SK-N-SH (cell line): ENCODE results near the gene ADGRD2. TPM values are rescaled to one million over a fixed set of nuclear protein-coding genes. Genes with fewer than 3 reads are reported as not detected.

Source experiments
- CTCF ChIA-PET: fragments of 300-600, 350-600 bp; formaldehyde crosslinking; extraction: SDS; loops from one replicate; lab custom pipeline; 2021; lab: Yijun Ruan, JAX
- POLR2A ChIA-PET: fragments of 350-600 bp; sonication (Branson Sonifier 250); formaldehyde crosslinking; extraction: SDS; loops from one replicate; lab custom pipeline; 2020; ENCODE audit warnings: antibody characterized with exemption, inconsistent platforms; lab: Yijun Ruan, JAX
- DNase-seq: peaks from one replicate; pipeline ENCODE4 v3.0.0; 2012
- H2AFZ ChIP-seq: fragments of 200-600 bp; sonication (generic); 2 replicates; pipeline ENCODE4 v1.8.1; 2016; ENCODE audit warnings: antibody characterized with exemption, mild to moderate bottlenecking, low read depth
- H3F3A ChIP-seq: fragments of 200-600 bp; sonication (generic); replicated peaks from 2 replicates; pipeline ENCODE3; 2016; ENCODE audit warnings: antibody characterized with exemption, mild to moderate bottlenecking; ENCODE audit not compliant: insufficient read depth
- H3K27ac ChIP-seq, 2 experiments: fragments of 200-500 bp in 1 of 2; fragments of 200-600 bp in 1 of 2; sonication (Bioruptor generic) in 1 of 2; sonication (generic), shearing (Covaris generic) in 1 of 2; 2 replicates each; pipeline versions ENCODE4 v1.5.1 to v1.6.1; 2014 to 2016; ENCODE audit warnings: low read depth in 2 of 2, inconsistent platforms in 1 of 2, low read length in 1 of 2, mild to moderate bottlenecking in 1 of 2, mixed read lengths in 1 of 2
- H3K27me3 ChIP-seq: fragments of 200-600 bp; sonication (generic), shearing (Covaris generic); 2 replicates; pipeline ENCODE4 v1.6.1; 2016; ENCODE audit warnings: mixed run types; ENCODE audit not compliant: insufficient read depth
- H3K36me3 ChIP-seq, 2 experiments: fragments of 200-500 bp in 1 of 2; fragments of 200-600 bp in 1 of 2; sonication (Bioruptor generic) in 1 of 2; sonication (generic) in 1 of 2; replicated peaks in 1 of 2; 2 replicates each; pipeline versions ENCODE3 to v1.5.1; 2014 to 2016; ENCODE audit warnings: low read length in 1 of 2, mild to moderate bottlenecking in 1 of 2; ENCODE audit not compliant: insufficient read depth in 2 of 2, control insufficient read depth in 1 of 2
- H3K4me1 ChIP-seq, 2 experiments: fragments of 200-500 bp in 1 of 2; fragments of 200-600 bp in 1 of 2; sonication (Bioruptor generic) in 1 of 2; sonication (generic), shearing (Covaris generic) in 1 of 2; 2 replicates each; pipeline versions ENCODE4 v1.5.1 to v1.6.1; 2014 to 2016; ENCODE audit warnings: low read depth in 1 of 2, low read length in 1 of 2, mixed run types in 1 of 2; ENCODE audit not compliant: insufficient read depth in 2 of 2, control insufficient read depth in 1 of 2
- H3K4me2 ChIP-seq: fragments of 200-600 bp; sonication (generic), shearing (Covaris generic); 2 replicates; pipeline ENCODE4 v1.6.1; 2017; ENCODE audit warnings: mixed run types
- H3K4me3 ChIP-seq, 2 experiments: fragments of 200-500 bp in 1 of 2; fragments of 200-600 bp in 1 of 2; sonication (Bioruptor generic) in 1 of 2; sonication (generic), shearing (Covaris generic) in 1 of 2; 2 replicates each; pipeline versions ENCODE4 v1.5.1 to v1.8.1; 2014 to 2016; ENCODE audit warnings: low read depth in 2 of 2, inconsistent platforms in 1 of 2, low read length in 1 of 2, mild to moderate bottlenecking in 1 of 2, mixed read lengths in 1 of 2, moderate library complexity in 1 of 2
- H3K79me2 ChIP-seq: fragments of 200-600 bp; sonication (generic); 2 replicates; pipeline ENCODE4 v1.8.1; 2017; ENCODE audit warnings: mild to moderate bottlenecking; ENCODE audit not compliant: insufficient read depth
- H3K9ac ChIP-seq: fragments of 200-600 bp; sonication (generic); 2 replicates; pipeline ENCODE4 v1.6.1; 2017; ENCODE audit warnings: mixed run types
- H3K9me2 ChIP-seq: fragments of 200-600 bp; sonication (generic); 2 replicates; pipeline ENCODE4 v1.6.1; 2017; ENCODE audit warnings: mixed run types
- H3K9me3 ChIP-seq: fragments of 200-600 bp; sonication (generic); 2 replicates; pipeline ENCODE4 v1.6.1; 2017; ENCODE audit warnings: mixed run types, mild to moderate bottlenecking, moderate library complexity
- H4K20me1 ChIP-seq: fragments of 200-600 bp; sonication (generic); 2 replicates; pipeline ENCODE4 v1.6.1; 2017; ENCODE audit warnings: mild to moderate bottlenecking, mixed run types; ENCODE audit not compliant: insufficient read depth
- CHD2 ChIP-seq: fragments of 150-350 bp; IDR thresholded peaks from 2 replicates; pipeline ENCODE4 v1.6.1; 2018; ENCODE audit warnings: low read length; ENCODE audit not compliant: partially characterized antibody
- FOXJ3 ChIP-seq: sonication (generic); formaldehyde crosslinking; IDR thresholded peaks from 2 replicates; pipeline ENCODE4 v1.5.1; 2020; ENCODE audit warnings: mild to moderate bottlenecking, missing genetic modification reagents
- GATA2 ChIP-seq: sonication (generic); formaldehyde crosslinking; IDR thresholded peaks from 2 replicates; pipeline ENCODE4 v1.5.0; 2020; ENCODE audit warnings: mild to moderate bottlenecking, missing genetic modification reagents
- IRF3 ChIP-seq: fragments of 150-350 bp; IDR thresholded peaks from 2 replicates; pipeline ENCODE4 v1.6.1; 2016; ENCODE audit warnings: mild to moderate bottlenecking, low read depth, low read length
- MAX ChIP-seq: IDR thresholded peaks from 2 replicates; pipeline ENCODE4 v1.4.0; 2012; ENCODE audit warnings: low read depth
- MXI1 ChIP-seq: IDR thresholded peaks from 2 replicates; pipeline ENCODE4 v1.6.1; 2012; ENCODE audit warnings: mild to moderate bottlenecking, low read depth, low read length, improper control_type of control experiment
- NRF1 ChIP-seq: IDR thresholded peaks from 2 replicates; pipeline ENCODE4 v1.6.1; 2012; ENCODE audit warnings: low read depth, mild to moderate bottlenecking, low read length
- RFX5 ChIP-seq: IDR thresholded peaks from 2 replicates; pipeline ENCODE4 v1.6.1; 2012; ENCODE audit warnings: mild to moderate bottlenecking, improper control_type of control experiment, low read length
- SIN3A ChIP-seq: IDR thresholded peaks from 2 replicates; pipeline ENCODE4 v1.6.1; 2012; ENCODE audit warnings: low read depth, mild to moderate bottlenecking, low read length, moderate library complexity, borderline replicate concordance
- SMC3 ChIP-seq: IDR thresholded peaks from 2 replicates; pipeline ENCODE4 v1.6.1; 2012; ENCODE audit warnings: low read depth, low read length, improper control_type of control experiment
- TAF1 ChIP-seq: IDR thresholded peaks from 2 replicates; pipeline ENCODE4 v1.6.1; 2012; ENCODE audit warnings: low read depth, mild to moderate bottlenecking, low read length, moderate library complexity, borderline replicate concordance
- USF2 ChIP-seq: fragments of 150-350 bp; IDR thresholded peaks from 2 replicates; pipeline ENCODE4 v1.6.1; 2017; ENCODE audit warnings: antibody characterized with exemption, low read length, low read depth, borderline replicate concordance
- WGBS: methylation state at CpG from one replicate; pipeline ENCODE4 v1.1.6; 2017; ENCODE audit warnings: low lambda C conversion rate; 5-methylcytosine and 5-hydroxymethylcytosine counted together
- polyA plus RNA-seq, 3 experiments: library from polyadenylated mRNA; depleted of rRNA; stranded (reverse); fragments of >200 nt; gene quantifications; 2 replicates each; pipeline ENCODE4 v1.2.3, GENCODE V29; 2012

The ADGRD2 gene
- polyA plus RNA-seq, 1 of the 3 experiments (the other 2 are of a cell fraction) = 0.05 TPM

- TF ChIP-seq IRF3 (no peak), MAX (no peak), TAF1 (no peak), USF2 (no peak)
These were observed 72.2 kb downstream of the ADGRD2 start (continued) for GRCh38 chr9:124522121-124523098.

GRCh38 chr9:124526174-124526573 is 75.9 kb downstream of the ADGRD2 start:
- TF ChIP-seq SIN3A = no peak
- peak; percentile 63; the same call in 1 of the 2 replicates for TF ChIP-seq GATA2 (CRISPR knock-in tag)
- TF ChIP-seq MXI1 = peak; percentile 27; the same call in 1 of the 2 replicates
- no peaks in the 10 kb centered on the region for H3F3A ChIP-seq
- CTCF ChIA-PET = interaction anchor here (1.2 to 8.1 kb wide), 4 partner anchors 10 to 400 kb away, joined by 3 to 58 read pairs (median 8); no protein-coding TSS in a partner anchor
- no peak for DNase-seq
- no peak overlapping the region for H3K4me3 ChIP-seq
- no peak overlapping the region for H3K9ac ChIP-seq
- H3K36me3 ChIP-seq = no peaks in the 10 kb centered on the region
- no peaks in the 10 kb centered on the region for H3K27me3 ChIP-seq
- no peaks in the 10 kb centered on the region for H3K9me2 ChIP-seq
- H2AFZ ChIP-seq = no peak overlapping the region
- H3K79me2 ChIP-seq = no peaks in the 10 kb centered on the region
- H3K4me2 ChIP-seq = no peak overlapping the region
- H3K4me1 ChIP-seq = peaks cover 0 to 26% of the 10 kb centered on the region in 2 experiments; a peak in 1 of 4 replicates
- POLR2A ChIA-PET = no interaction called here
- no peak overlapping the region for H3K27ac ChIP-seq
- H3K9me3 ChIP-seq = no peaks in the 10 kb centered on the region
- no peaks in the 10 kb centered on the region for H4K20me1 ChIP-seq
- WGBS = 88% methylated on average over 2 of the region's 2 CpGs

- no peaks in the 10 kb centered on the region for H3K36me3 ChIP-seq
- no peaks in the 10 kb centered on the region for H4K20me1 ChIP-seq
- H3K27me3 ChIP-seq = no peaks in the 10 kb centered on the region
- WGBS = 74% methylated on average over 3 of the region's 3 CpGs
- H3K9ac ChIP-seq = no peak overlapping the region
- no peak overlapping the region for H3K4me3 ChIP-seq
- H3K79me2 ChIP-seq = no peaks in the 10 kb centered on the region
- no peak overlapping the region for H3K4me2 ChIP-seq
- H3F3A ChIP-seq = no peaks in the 10 kb centered on the region
- TF ChIP-seq CHD2 (no peak), MAX (no peak), RFX5 (no peak), NRF1 (no peak), SMC3 (no peak), SIN3A (no peak), FOXJ3 (CRISPR knock-in tag) (no peak)
- H3K4me1 ChIP-seq = peaks cover 0 to 30% of the 10 kb centered on the region in 2 experiments; a peak in 1 of 4 replicates
- POLR2A ChIA-PET = interaction anchor here (1.1 kb wide), 1 partner anchor 15 kb away, joined by 6 read pairs; no protein-coding TSS in a partner anchor
- peak overlapping the region; percentile 68; the same call in 1 of the 2 replicates for H2AFZ ChIP-seq
- H3K9me2 ChIP-seq = no peaks in the 10 kb centered on the region
- DNase-seq = no peak
- no peak overlapping the region for H3K27ac ChIP-seq
- CTCF ChIA-PET = interaction anchor here (1.0 to 8.1 kb wide), 4 partner anchors 8 to 108 kb away, joined by 5 to 58 read pairs (median 6); no protein-coding TSS in a partner anchor
- no peaks in the 10 kb centered on the region for H3K9me3 ChIP-seq
These were observed 77.5 kb downstream of the ADGRD2 start for GRCh38 chr9:124527781-124528180.
